SK-N-SH (cell line): ENCODE results near the gene AGTRAP. TPM values are rescaled to one million over a fixed set of nuclear protein-coding genes. Genes with fewer than 3 reads are reported as not detected.

Source experiments
- CTCF ChIA-PET: fragments of 300-600, 350-600 bp; formaldehyde crosslinking; extraction: SDS; loops from one replicate; lab custom pipeline; 2021; lab: Yijun Ruan, JAX
- POLR2A ChIA-PET: fragments of 350-600 bp; sonication (Branson Sonifier 250); formaldehyde crosslinking; extraction: SDS; loops from one replicate; lab custom pipeline; 2020; ENCODE audit warnings: antibody characterized with exemption, inconsistent platforms; lab: Yijun Ruan, JAX
- DNase-seq: peaks from one replicate; pipeline ENCODE4 v3.0.0; 2012
- H2AFZ ChIP-seq: fragments of 200-600 bp; sonication (generic); 2 replicates; pipeline ENCODE4 v1.8.1; 2016; ENCODE audit warnings: antibody characterized with exemption, mild to moderate bottlenecking, low read depth
- H3F3A ChIP-seq: fragments of 200-600 bp; sonication (generic); replicated peaks from 2 replicates; pipeline ENCODE3; 2016; ENCODE audit warnings: antibody characterized with exemption, mild to moderate bottlenecking; ENCODE audit not compliant: insufficient read depth
- H3K27ac ChIP-seq, 2 experiments: fragments of 200-500 bp in 1 of 2; fragments of 200-600 bp in 1 of 2; sonication (Bioruptor generic) in 1 of 2; sonication (generic), shearing (Covaris generic) in 1 of 2; 2 replicates each; pipeline versions ENCODE4 v1.5.1 to v1.6.1; 2014 to 2016; ENCODE audit warnings: low read depth in 2 of 2, inconsistent platforms in 1 of 2, low read length in 1 of 2, mild to moderate bottlenecking in 1 of 2, mixed read lengths in 1 of 2
- H3K27me3 ChIP-seq: fragments of 200-600 bp; sonication (generic), shearing (Covaris generic); 2 replicates; pipeline ENCODE4 v1.6.1; 2016; ENCODE audit warnings: mixed run types; ENCODE audit not compliant: insufficient read depth
- H3K36me3 ChIP-seq, 2 experiments: fragments of 200-500 bp in 1 of 2; fragments of 200-600 bp in 1 of 2; sonication (Bioruptor generic) in 1 of 2; sonication (generic) in 1 of 2; replicated peaks in 1 of 2; 2 replicates each; pipeline versions ENCODE3 to v1.5.1; 2014 to 2016; ENCODE audit warnings: low read length in 1 of 2, mild to moderate bottlenecking in 1 of 2; ENCODE audit not compliant: insufficient read depth in 2 of 2, control insufficient read depth in 1 of 2
- H3K4me1 ChIP-seq, 2 experiments: fragments of 200-500 bp in 1 of 2; fragments of 200-600 bp in 1 of 2; sonication (Bioruptor generic) in 1 of 2; sonication (generic), shearing (Covaris generic) in 1 of 2; 2 replicates each; pipeline versions ENCODE4 v1.5.1 to v1.6.1; 2014 to 2016; ENCODE audit warnings: low read depth in 1 of 2, low read length in 1 of 2, mixed run types in 1 of 2; ENCODE audit not compliant: insufficient read depth in 2 of 2, control insufficient read depth in 1 of 2
- H3K4me2 ChIP-seq: fragments of 200-600 bp; sonication (generic), shearing (Covaris generic); 2 replicates; pipeline ENCODE4 v1.6.1; 2017; ENCODE audit warnings: mixed run types
- H3K4me3 ChIP-seq, 2 experiments: fragments of 200-500 bp in 1 of 2; fragments of 200-600 bp in 1 of 2; sonication (Bioruptor generic) in 1 of 2; sonication (generic), shearing (Covaris generic) in 1 of 2; 2 replicates each; pipeline versions ENCODE4 v1.5.1 to v1.8.1; 2014 to 2016; ENCODE audit warnings: low read depth in 2 of 2, inconsistent platforms in 1 of 2, low read length in 1 of 2, mild to moderate bottlenecking in 1 of 2, mixed read lengths in 1 of 2, moderate library complexity in 1 of 2
- H3K79me2 ChIP-seq: fragments of 200-600 bp; sonication (generic); 2 replicates; pipeline ENCODE4 v1.8.1; 2017; ENCODE audit warnings: mild to moderate bottlenecking; ENCODE audit not compliant: insufficient read depth
- H3K9ac ChIP-seq: fragments of 200-600 bp; sonication (generic); 2 replicates; pipeline ENCODE4 v1.6.1; 2017; ENCODE audit warnings: mixed run types
- H3K9me2 ChIP-seq: fragments of 200-600 bp; sonication (generic); 2 replicates; pipeline ENCODE4 v1.6.1; 2017; ENCODE audit warnings: mixed run types
- H3K9me3 ChIP-seq: fragments of 200-600 bp; sonication (generic); 2 replicates; pipeline ENCODE4 v1.6.1; 2017; ENCODE audit warnings: mixed run types, mild to moderate bottlenecking, moderate library complexity
- H4K20me1 ChIP-seq: fragments of 200-600 bp; sonication (generic); 2 replicates; pipeline ENCODE4 v1.6.1; 2017; ENCODE audit warnings: mild to moderate bottlenecking, mixed run types; ENCODE audit not compliant: insufficient read depth
- ELF1 ChIP-seq: IDR thresholded peaks from 2 replicates; pipeline ENCODE4 v1.4.0; 2012
- EP300 ChIP-seq, 2 experiments: IDR thresholded peaks; 2 replicates each; pipeline versions ENCODE4 v1.4.0 to v1.6.1; 2012; ENCODE audit warnings: borderline replicate concordance in 1 of 2, low read depth in 1 of 2, low read length in 1 of 2
- EZH2phosphoT487 ChIP-seq: fragments of 200-600 bp; sonication (generic); IDR thresholded peaks from 2 replicates; pipeline ENCODE4 v1.6.1; 2017; ENCODE audit warnings: low read depth, mixed run types, mild to moderate bottlenecking, antibody characterized with exemption, moderate library complexity, borderline replicate concordance
- FOSL2 ChIP-seq: IDR thresholded peaks from 2 replicates; pipeline ENCODE4 v1.4.0; 2012; ENCODE audit warnings: low read depth, mild to moderate bottlenecking, moderate library complexity, borderline replicate concordance
- FOXM1 ChIP-seq: IDR thresholded peaks from 2 replicates; pipeline ENCODE4 v1.4.0; 2012; ENCODE audit warnings: low read depth, mild to moderate bottlenecking
- MXI1 ChIP-seq: IDR thresholded peaks from 2 replicates; pipeline ENCODE4 v1.6.1; 2012; ENCODE audit warnings: mild to moderate bottlenecking, low read depth, low read length, improper control_type of control experiment
- NFIC ChIP-seq: IDR thresholded peaks from 2 replicates; pipeline ENCODE4 v1.4.0; 2012; ENCODE audit warnings: borderline replicate concordance
- NRF1 ChIP-seq: IDR thresholded peaks from 2 replicates; pipeline ENCODE4 v1.6.1; 2012; ENCODE audit warnings: low read depth, mild to moderate bottlenecking, low read length
- PBX3 ChIP-seq: IDR thresholded peaks from 2 replicates; pipeline ENCODE4; 2012
- POLR2AphosphoS5 ChIP-seq: IDR thresholded peaks from 2 replicates; pipeline ENCODE4 v1.6.1; 2012; ENCODE audit warnings: low read depth, low read length
- RFX5 ChIP-seq: IDR thresholded peaks from 2 replicates; pipeline ENCODE4 v1.6.1; 2012; ENCODE audit warnings: mild to moderate bottlenecking, improper control_type of control experiment, low read length
- RXRA ChIP-seq: IDR thresholded peaks from 2 replicates; pipeline ENCODE4 v1.4.0; 2012; ENCODE audit warnings: low read depth, mild to moderate bottlenecking, borderline replicate concordance
- SMC3 ChIP-seq: IDR thresholded peaks from 2 replicates; pipeline ENCODE4 v1.6.1; 2012; ENCODE audit warnings: low read depth, low read length, improper control_type of control experiment
- WGBS: methylation state at CpG from one replicate; pipeline ENCODE4 v1.1.6; 2017; ENCODE audit warnings: low lambda C conversion rate; 5-methylcytosine and 5-hydroxymethylcytosine counted together
- polyA plus RNA-seq, 3 experiments: library from polyadenylated mRNA; depleted of rRNA; stranded (reverse); fragments of >200 nt; gene quantifications; 2 replicates each; pipeline ENCODE4 v1.2.3, GENCODE V29; 2012
- TF ChIP-seq, protein P1 (sequence below): IDR thresholded peaks from 2 replicates; pipeline ENCODE4 v1.4.0; 2012; ENCODE audit warnings: low read depth, borderline replicate concordance
- TF ChIP-seq, protein P2 (sequence below): fragments of 150-350 bp; IDR thresholded peaks from 2 replicates; pipeline ENCODE4 v1.6.1; 2016; ENCODE audit warnings: mild to moderate bottlenecking, low read depth, low read length
- TF ChIP-seq, protein P3 (sequence below): fragments of 150-350 bp; IDR thresholded peaks from 2 replicates; pipeline ENCODE4 v1.6.1; 2017; ENCODE audit warnings: antibody characterized with exemption, low read length, low read depth, borderline replicate concordance
- TF ChIP-seq, protein P4 (sequence below): IDR thresholded peaks from 2 replicates; pipeline ENCODE4 v1.4.0; 2012; ENCODE audit warnings: low read depth, borderline replicate concordance

The AGTRAP gene
- polyA plus RNA-seq, 1 of the 3 experiments (the other 2 are of a cell fraction): 66.2 TPM

DNA sequence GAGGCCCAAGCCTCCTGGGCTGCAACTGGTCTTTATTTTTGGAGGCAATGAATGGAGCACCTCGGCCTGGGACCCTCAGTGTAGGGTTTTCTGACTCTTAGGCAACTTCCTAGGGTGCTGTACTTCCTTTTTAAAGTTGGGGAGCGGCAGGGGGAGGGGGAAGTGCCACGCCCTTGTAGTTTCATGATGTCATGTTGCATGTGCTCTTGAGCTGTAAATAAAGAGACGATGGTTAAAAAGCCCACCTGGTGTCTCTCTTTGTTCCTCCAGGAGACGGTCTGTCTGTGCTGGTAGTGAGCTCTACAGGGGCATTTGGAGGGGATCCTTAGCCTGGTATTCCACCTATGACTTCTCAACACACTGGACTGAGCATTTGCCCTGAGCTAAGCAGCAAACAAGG is 10.3 kb upstream of the AGTRAP start:
- H3K9me3 ChIP-seq: no peaks in the 10 kb centered on the region
- H3K4me2 ChIP-seq: no peak overlapping the region
- H3K4me3 ChIP-seq: no peak overlapping the region
- no peaks in the 10 kb centered on the region for H3K36me3 ChIP-seq
- no peak overlapping the region for H3K27ac ChIP-seq
- WGBS: 43% methylated on average over 5 of the region's 5 CpGs
- H2AFZ ChIP-seq: no peak overlapping the region
- H3F3A ChIP-seq: no peaks in the 10 kb centered on the region
- POLR2A ChIA-PET: no interaction called here
- CTCF ChIA-PET: interaction anchor here (0.6 to 8.6 kb wide), 6 partner anchors 10 to 408 kb away, joined by 3 to 205 read pairs (median 4); partner anchors contain the start of gene FBXO6
- H3K27me3 ChIP-seq: no peaks in the 10 kb centered on the region
- H3K4me1 ChIP-seq: no peaks in the 10 kb centered on the region
- no peak overlapping the region for H3K9ac ChIP-seq
- H3K9me2 ChIP-seq: no peaks in the 10 kb centered on the region
- DNase-seq: no peak
- no peak for TF ChIP-seq ELF1
- no peak for TF ChIP-seq PBX3
- no peak for TF ChIP-seq EP300 (IDR thresholded peaks at IDR 0.05; ENCODE audit: borderline replicate concordance in 1 of 2, low read depth in 1 of 2, low read length in 1 of 2)
- TF ChIP-seq, protein P1, sequence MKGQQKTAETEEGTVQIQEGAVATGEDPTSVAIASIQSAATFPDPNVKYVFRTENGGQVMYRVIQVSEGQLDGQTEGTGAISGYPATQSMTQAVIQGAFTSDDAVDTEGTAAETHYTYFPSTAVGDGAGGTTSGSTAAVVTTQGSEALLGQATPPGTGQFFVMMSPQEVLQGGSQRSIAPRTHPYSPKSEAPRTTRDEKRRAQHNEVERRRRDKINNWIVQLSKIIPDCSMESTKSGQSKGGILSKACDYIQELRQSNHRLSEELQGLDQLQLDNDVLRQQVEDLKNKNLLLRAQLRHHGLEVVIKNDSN: no peak
- no peak for TF ChIP-seq RXRA
- H4K20me1 ChIP-seq: no peaks in the 10 kb centered on the region
- H3K79me2 ChIP-seq: no peaks in the 10 kb centered on the region

DNA sequence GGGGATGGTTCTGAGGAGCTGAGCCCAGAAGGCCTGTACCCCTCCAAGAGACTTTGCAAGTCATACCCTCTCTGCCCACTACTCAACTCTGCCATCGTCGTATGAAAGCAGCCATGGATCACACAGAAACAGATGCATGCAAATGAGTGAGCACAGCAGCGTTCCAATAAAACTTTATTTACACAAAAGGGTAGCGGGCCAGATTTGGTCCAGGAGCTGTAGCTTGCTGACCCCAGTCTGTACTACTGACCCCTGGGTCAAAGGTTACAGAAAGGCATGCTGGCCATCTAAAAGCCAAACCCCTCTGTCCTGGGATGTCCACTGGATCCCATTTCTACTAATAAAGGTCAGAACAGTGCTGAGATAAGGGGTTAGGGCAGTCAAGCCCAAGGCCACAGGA is 8.8 kb upstream of the AGTRAP start:
- H3K4me3 ChIP-seq: no peak overlapping the region
- H3K27me3 ChIP-seq: no peaks in the 10 kb centered on the region
- no peak overlapping the region for H3K27ac ChIP-seq
- H3K9me2 ChIP-seq: no peaks in the 10 kb centered on the region
- CTCF ChIA-PET: interaction anchor here (0.8 to 4.0 kb wide), 4 partner anchors 17 to 77 kb away, joined by 3 to 18 read pairs (median 4); partner anchors contain the start of gene FBXO6
- no peaks in the 10 kb centered on the region for H3K9me3 ChIP-seq
- no peak overlapping the region for H2AFZ ChIP-seq
- no peaks in the 10 kb centered on the region for H3F3A ChIP-seq
- no peaks in the 10 kb centered on the region for H3K4me1 ChIP-seq
- no peaks in the 10 kb centered on the region for H4K20me1 ChIP-seq
- DNase-seq: no peak
- no peaks in the 10 kb centered on the region for H3K79me2 ChIP-seq
- 85% methylated on average over 4 of the region's 4 CpGs for WGBS
- no peak overlapping the region for H3K9ac ChIP-seq
- no peak overlapping the region for H3K4me2 ChIP-seq
- POLR2A ChIA-PET: interaction anchor here (0.6 kb wide), 1 partner anchor 531 kb away, joined by 3 read pairs; no protein-coding TSS in a partner anchor
- TF ChIP-seq EP300 (IDR thresholded peaks at IDR 0.05; ENCODE audit: borderline replicate concordance in 1 of 2, low read depth in 1 of 2, low read length in 1 of 2) (no peak), SMC3 (no peak), EZH2phosphoT487 (no peak), FOXM1 (no peak), RFX5 (no peak), MXI1 (no peak), POLR2AphosphoS5 (no peak), NFIC (no peak), ELF1 (no peak), NRF1 (no peak), RXRA (no peak), FOSL2 (no peak)
- TF ChIP-seq, protein P2, sequence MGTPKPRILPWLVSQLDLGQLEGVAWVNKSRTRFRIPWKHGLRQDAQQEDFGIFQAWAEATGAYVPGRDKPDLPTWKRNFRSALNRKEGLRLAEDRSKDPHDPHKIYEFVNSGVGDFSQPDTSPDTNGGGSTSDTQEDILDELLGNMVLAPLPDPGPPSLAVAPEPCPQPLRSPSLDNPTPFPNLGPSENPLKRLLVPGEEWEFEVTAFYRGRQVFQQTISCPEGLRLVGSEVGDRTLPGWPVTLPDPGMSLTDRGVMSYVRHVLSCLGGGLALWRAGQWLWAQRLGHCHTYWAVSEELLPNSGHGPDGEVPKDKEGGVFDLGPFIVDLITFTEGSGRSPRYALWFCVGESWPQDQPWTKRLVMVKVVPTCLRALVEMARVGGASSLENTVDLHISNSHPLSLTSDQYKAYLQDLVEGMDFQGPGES: no peak
- TF ChIP-seq, protein P3, sequence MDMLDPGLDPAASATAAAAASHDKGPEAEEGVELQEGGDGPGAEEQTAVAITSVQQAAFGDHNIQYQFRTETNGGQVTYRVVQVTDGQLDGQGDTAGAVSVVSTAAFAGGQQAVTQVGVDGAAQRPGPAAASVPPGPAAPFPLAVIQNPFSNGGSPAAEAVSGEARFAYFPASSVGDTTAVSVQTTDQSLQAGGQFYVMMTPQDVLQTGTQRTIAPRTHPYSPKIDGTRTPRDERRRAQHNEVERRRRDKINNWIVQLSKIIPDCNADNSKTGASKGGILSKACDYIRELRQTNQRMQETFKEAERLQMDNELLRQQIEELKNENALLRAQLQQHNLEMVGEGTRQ: no peak
- TF ChIP-seq, protein P4, sequence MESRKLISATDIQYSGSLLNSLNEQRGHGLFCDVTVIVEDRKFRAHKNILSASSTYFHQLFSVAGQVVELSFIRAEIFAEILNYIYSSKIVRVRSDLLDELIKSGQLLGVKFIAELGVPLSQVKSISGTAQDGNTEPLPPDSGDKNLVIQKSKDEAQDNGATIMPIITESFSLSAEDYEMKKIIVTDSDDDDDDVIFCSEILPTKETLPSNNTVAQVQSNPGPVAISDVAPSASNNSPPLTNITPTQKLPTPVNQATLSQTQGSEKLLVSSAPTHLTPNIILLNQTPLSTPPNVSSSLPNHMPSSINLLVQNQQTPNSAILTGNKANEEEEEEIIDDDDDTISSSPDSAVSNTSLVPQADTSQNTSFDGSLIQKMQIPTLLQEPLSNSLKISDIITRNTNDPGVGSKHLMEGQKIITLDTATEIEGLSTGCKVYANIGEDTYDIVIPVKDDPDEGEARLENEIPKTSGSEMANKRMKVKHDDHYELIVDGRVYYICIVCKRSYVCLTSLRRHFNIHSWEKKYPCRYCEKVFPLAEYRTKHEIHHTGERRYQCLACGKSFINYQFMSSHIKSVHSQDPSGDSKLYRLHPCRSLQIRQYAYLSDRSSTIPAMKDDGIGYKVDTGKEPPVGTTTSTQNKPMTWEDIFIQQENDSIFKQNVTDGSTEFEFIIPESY: no peak
- TF ChIP-seq, all 33 proteins: peak for 0
- no peaks in the 10 kb centered on the region for H3K36me3 ChIP-seq
